Stimulated activated CD8-positive, alpha-beta memory T cell treated with anti-CD3 and anti-CD28 coated beads, Interleukin-4, amount 100 ng/mL, for 48 hours (primary cell): ENCODE measurements around the gene SLC35G6.
"Not testable (repeated sequence)": the region's sequence is repeated elsewhere in the genome, so short reads cannot be mapped to it uniquely, and the experiment has no call there.

Source experiments
- DNase-seq: peaks from one replicate; pipeline ENCODE4 v3.0.0-alpha.2; 2020

The SLC35G6 gene

GRCh38 chr17:7460850-7461660, 20.2 kb upstream of the SLC35G6 start:
- no peak for DNase-seq

- DNase-seq = no peak
These were observed 18.5 kb upstream of the SLC35G6 start for GRCh38 chr17:7462474-7463371.

- DNase-seq = no peak
These were observed 17.8 kb upstream of the SLC35G6 start for GRCh38 chr17:7463372-7463846.

GRCh38 chr17:7464081-7464480, 17.2 kb upstream of the SLC35G6 start:
- no peak for DNase-seq

GRCh38 chr17:7465597-7466275, 15.5 kb upstream of the SLC35G6 start:
- DNase-seq = no peak

GRCh38 chr17:7466318-7466638, 15.0 kb upstream of the SLC35G6 start:
- no peak for DNase-seq

- DNase-seq = no peak
These were observed 14.5 kb upstream of the SLC35G6 start for GRCh38 chr17:7466639-7467341.

GRCh38 chr17:7467498-7467897, 13.7 kb upstream of the SLC35G6 start:
- no peak for DNase-seq

- DNase-seq = no peak
These were observed 13.0 kb upstream of the SLC35G6 start for GRCh38 chr17:7468290-7468689.

- DNase-seq = no peak
These were observed 12.3 kb upstream of the SLC35G6 start for GRCh38 chr17:7468804-7469389.

- not testable (repeated sequence) for DNase-seq
These were observed 11.4 kb upstream of the SLC35G6 start for GRCh38 chr17:7469843-7470242.

- not testable (repeated sequence) for DNase-seq
These were observed 10.7 kb upstream of the SLC35G6 start for GRCh38 chr17:7470457-7470973.

GRCh38 chr17:7471729-7472128, 9.5 kb upstream of the SLC35G6 start:
- no peak for DNase-seq

- not testable (repeated sequence) for DNase-seq
These were observed 6.5 kb upstream of the SLC35G6 start for GRCh38 chr17:7474767-7475166.

GRCh38 chr17:7475764-7476422, 5.4 kb upstream of the SLC35G6 start:
- DNase-seq = no peak

- no peak for DNase-seq
These were observed 4.8 kb upstream of the SLC35G6 start for GRCh38 chr17:7476494-7476893.

GRCh38 chr17:7476951-7477350, 4.3 kb upstream of the SLC35G6 start:
- no peak for DNase-seq

- peak; percentile 59 for DNase-seq
These were observed 3.6 kb upstream of the SLC35G6 start for GRCh38 chr17:7477392-7478275.

GRCh38 chr17:7478276-7479212, 2.7 kb upstream of the SLC35G6 start:
- peak; percentile 71 for DNase-seq
